CD4-positive, alpha-beta T cell treated with Interleukin-2 at 100 ng/mL for 4 hours (primary cell): ENCODE measurements around the gene HNRNPH2.

ENCODE experiments used
- DNase-seq: peaks from one replicate; pipeline ENCODE4 v3.0.0-alpha.2; 2020; ENCODE audit warnings: low spot score

The HNRNPH2 gene

GRCh38 chrX:101407748-101408531, at the start of gene HNRNPH2, which contains the start of gene GLA:
HNRNPH2 (plus strand) TSS chrX:101408222; CDS start chrX:101411989, 3,767 bp downstream.
GLA (minus strand) TSS chrX:101407925; CDS start chrX:101407903, 22 bp downstream.
- DNase-seq: peak; percentile 94

- DNase-seq: no peak
Measured at GRCh38 chrX:101359966-101360365, 48.1 kb upstream of the HNRNPH2 start.

- DNase-seq: no peak
Measured at GRCh38 chrX:101360390-101360789, 47.6 kb upstream of the HNRNPH2 start.

- DNase-seq: no peak
Measured at GRCh38 chrX:101362116-101362515, 45.9 kb upstream of the HNRNPH2 start.

GRCh38 chrX:101362757-101363156, 45.3 kb upstream of the HNRNPH2 start:
- DNase-seq: no peak

GRCh38 chrX:101365301-101365795, 42.7 kb upstream of the HNRNPH2 start:
- DNase-seq: no peak

GRCh38 chrX:101368800-101369199, 39.2 kb upstream of the HNRNPH2 start:
- no peak for DNase-seq

GRCh38 chrX:101369687-101370086, 38.3 kb upstream of the HNRNPH2 start:
- no peak for DNase-seq

- no peak for DNase-seq
Measured at GRCh38 chrX:101370888-101371504, 37.0 kb upstream of the HNRNPH2 start.

- DNase-seq: no peak
Measured at GRCh38 chrX:101377547-101377946, 30.5 kb upstream of the HNRNPH2 start.

GRCh38 chrX:101383679-101384205, 24.3 kb upstream of the HNRNPH2 start:
- DNase-seq: no peak

GRCh38 chrX:101385026-101385684, 22.9 kb upstream of the HNRNPH2 start:
- DNase-seq: no peak

- no peak for DNase-seq
Measured at GRCh38 chrX:101385795-101386541, 22.1 kb upstream of the HNRNPH2 start, which contains the start of gene BTK. BTK (minus strand) TSS chrX:101386191; CDS start chrX:101375284, 10,907 bp downstream.

- no peak for DNase-seq
Measured at GRCh38 chrX:101386542-101386885, 21.5 kb upstream of the HNRNPH2 start.

- no peak for DNase-seq
Measured at GRCh38 chrX:101388604-101389003, 19.4 kb upstream of the HNRNPH2 start.

- DNase-seq: peak; percentile 83
Measured at GRCh38 chrX:101390664-101391525, 17.1 kb upstream of the HNRNPH2 start, which contains the start of gene RPL36A. RPL36A (plus strand) TSS chrX:101391011; CDS start chrX:101391044, 33 bp downstream.

GRCh38 chrX:101391831-101392230, 16.2 kb upstream of the HNRNPH2 start:
- no peak for DNase-seq

GRCh38 chrX:101393530-101394305, 14.3 kb upstream of the HNRNPH2 start:
- no peak for DNase-seq

- no peak for DNase-seq
Measured at GRCh38 chrX:101394372-101394771, 13.7 kb upstream of the HNRNPH2 start.

GRCh38 chrX:101395789-101396188, 12.2 kb upstream of the HNRNPH2 start:
- no peak for DNase-seq
